Activated CD4-positive, alpha-beta memory T cell treated with anti-CD3 and anti-CD28 coated beads for 36 hours (primary cell): Measurements from ENCODE around the gene ACHE. TPM values are rescaled to one million over a fixed set of nuclear protein-coding genes. Genes with fewer than 3 reads are reported as not detected.
"Not testable (repeated sequence)": the region's sequence is repeated elsewhere in the genome, so short reads cannot be mapped to it uniquely, and the experiment has no call there.

Experiments
- CTCF ChIA-PET: fragments of 350-600 bp; sonication (Branson Sonifier 250); formaldehyde crosslinking; loops from one replicate; lab custom pipeline; 2021; ENCODE audit warnings: antibody characterized with exemption, inconsistent platforms; lab: Charles Lee
- POLR2A ChIA-PET: fragments of 350-600 bp; sonication (Branson Sonifier 250); formaldehyde crosslinking; loops from one replicate; lab custom pipeline; 2021; ENCODE audit warnings: antibody characterized with exemption; lab: Charles Lee
- DNase-seq: peaks from one replicate; pipeline ENCODE4 v3.0.0-alpha.2; 2020
- H3K27ac Mint-ChIP-seq: one replicate; pipeline ENCODE4 v1.8.0; 2021; ENCODE audit warnings: mixed read lengths
- H3K27me3 Mint-ChIP-seq: one replicate; pipeline ENCODE4 v1.8.0; 2021; ENCODE audit warnings: mixed read lengths
- H3K36me3 Mint-ChIP-seq: one replicate; pipeline ENCODE4 v1.8.0; 2021; ENCODE audit warnings: mixed read lengths
- H3K4me1 Mint-ChIP-seq: one replicate; pipeline ENCODE4 v1.8.0; 2021; ENCODE audit warnings: low read depth, mixed read lengths
- H3K4me3 Mint-ChIP-seq: one replicate; pipeline ENCODE4 v1.8.0; 2021; ENCODE audit warnings: mild to moderate bottlenecking, mixed read lengths
- H3K9me3 Mint-ChIP-seq: one replicate; pipeline ENCODE4 v1.8.0; 2021; ENCODE audit warnings: mixed read lengths
- intact Hi-C: fragments of 100-400 bp; cut with micrococcal nuclease; formaldehyde crosslinking; loops from one replicate; pipeline ENCODE4 v1.15.1; 2023
- total RNA-seq, 2 experiments: library from RNA; stranded (reverse); gene quantifications; one replicate each; pipeline ENCODE4 v1.2.3, GENCODE V29; 2021

ACHE gene
- total RNA-seq, 2 experiments from 2014 or later = not detected

DNA sequence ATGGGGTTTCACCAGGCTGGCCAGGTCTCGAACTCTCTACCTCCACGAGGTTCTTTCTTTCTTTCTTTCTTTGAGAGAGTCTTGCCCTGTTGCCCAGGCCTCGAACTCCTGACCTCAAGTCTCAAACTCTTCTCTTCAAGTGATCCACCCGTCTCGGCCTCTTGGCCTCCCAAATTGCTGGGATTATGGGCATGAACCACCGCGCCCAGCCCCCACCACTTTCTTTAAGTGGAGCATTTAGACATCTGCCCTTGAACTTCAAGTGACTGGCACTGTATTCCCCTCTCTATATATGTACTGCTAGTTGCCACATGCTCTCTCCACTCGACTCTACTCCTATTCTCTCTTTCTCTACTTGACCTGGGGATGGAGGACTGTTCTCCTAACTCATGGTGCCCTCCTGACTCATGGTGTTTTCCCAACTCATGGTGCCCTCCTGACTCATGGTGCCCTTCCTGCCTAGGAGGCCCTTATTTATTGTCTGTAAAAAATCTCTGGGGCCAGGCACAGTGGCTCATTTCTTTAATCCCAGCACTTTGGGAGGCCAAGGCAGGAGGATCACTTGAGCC lies 19.3 kb upstream of the ACHE start:
- ChIA-PET CTCF (no interaction called here), POLR2A (no interaction called here)
- H3K4me1 Mint-ChIP-seq = peaks cover 4% of the 10 kb centered on the region
- DNase-seq = peak; percentile 27
- no peaks in the 10 kb centered on the region for H3K36me3 Mint-ChIP-seq
- H3K4me3 Mint-ChIP-seq = no peak overlapping the region
- H3K27me3 Mint-ChIP-seq = peaks cover 3% of the 10 kb centered on the region
- no peaks in the 10 kb centered on the region for H3K9me3 Mint-ChIP-seq
- H3K27ac Mint-ChIP-seq = no peak overlapping the region
- intact Hi-C loops = no loop called here

DNA sequence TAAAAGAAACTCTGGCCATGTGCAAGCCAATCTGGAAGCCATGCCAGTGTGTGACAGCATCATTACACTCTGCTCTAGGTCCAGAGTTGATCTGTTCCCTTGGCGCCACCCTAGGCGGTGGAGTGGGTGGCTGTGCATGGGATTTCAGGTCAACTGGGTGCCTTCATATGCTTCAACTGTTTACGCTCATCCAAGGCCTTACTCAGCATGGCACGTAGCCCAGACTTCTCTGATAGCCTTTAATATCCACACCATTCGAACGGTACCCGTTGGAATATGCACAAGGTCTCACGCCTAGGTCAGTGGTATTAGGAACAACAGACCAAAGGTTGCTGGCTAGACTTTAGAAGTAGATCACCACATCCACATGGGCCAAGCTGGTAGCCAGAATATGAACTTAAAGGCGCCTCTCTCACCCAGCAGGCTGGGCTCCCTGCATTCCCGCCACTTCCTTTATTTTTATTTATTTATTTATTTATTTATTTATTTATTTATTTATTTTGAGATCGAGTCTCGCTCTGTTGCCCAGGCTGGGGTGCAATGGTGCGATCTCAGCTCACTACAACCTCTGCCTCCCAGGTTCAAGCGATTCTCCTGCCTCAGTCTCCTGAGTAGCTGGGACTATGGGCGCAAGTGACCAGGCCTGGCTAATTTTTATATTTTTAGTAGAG lies 18.7 kb upstream of the ACHE start:
- Mint-ChIP-seq H3K27ac (no peak overlapping the region), H3K4me3 (no peak overlapping the region)
- CTCF ChIA-PET = no interaction called here

DNA sequence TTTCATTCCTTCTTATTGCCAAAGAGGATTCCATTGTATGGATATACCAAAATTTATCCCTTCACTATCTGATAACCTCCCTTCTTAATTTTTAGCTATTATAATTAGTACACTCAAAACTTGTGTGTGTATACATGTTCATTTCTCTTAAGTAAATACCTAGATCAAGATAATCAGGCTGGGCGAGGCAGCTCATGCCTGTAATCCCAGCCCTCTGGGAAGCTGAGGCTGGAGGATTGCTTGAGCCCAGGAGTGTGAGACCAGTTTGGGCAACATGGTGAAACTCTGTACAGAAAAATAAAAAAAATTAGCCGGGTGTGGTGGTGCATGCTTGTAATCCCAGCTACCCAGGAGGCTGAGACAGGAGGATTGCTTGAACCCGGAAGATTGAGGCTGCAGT lies 15.8 kb upstream of the ACHE start:
- Mint-ChIP-seq H3K27ac (no peak overlapping the region), H3K36me3 (no peaks in the 10 kb centered on the region), H3K4me1 (peaks cover 4% of the 10 kb centered on the region), H3K9me3 (no peaks in the 10 kb centered on the region), H3K27me3 (peaks cover 1% of the 10 kb centered on the region), H3K4me3 (no peak overlapping the region)
- intact Hi-C loops = no loop called here
- CTCF ChIA-PET = no interaction called here
- POLR2A ChIA-PET = no interaction called here
- no peak for DNase-seq

More for the DNA sequence above, 18.7 kb upstream of the ACHE start:
- intact Hi-C loops = no loop called here
- Mint-ChIP-seq H3K36me3 (no peaks in the 10 kb centered on the region), H3K4me1 (peaks cover 4% of the 10 kb centered on the region), H3K9me3 (no peaks in the 10 kb centered on the region), H3K27me3 (peaks cover 3% of the 10 kb centered on the region)
- no peak for DNase-seq
- POLR2A ChIA-PET = no interaction called here

DNA sequence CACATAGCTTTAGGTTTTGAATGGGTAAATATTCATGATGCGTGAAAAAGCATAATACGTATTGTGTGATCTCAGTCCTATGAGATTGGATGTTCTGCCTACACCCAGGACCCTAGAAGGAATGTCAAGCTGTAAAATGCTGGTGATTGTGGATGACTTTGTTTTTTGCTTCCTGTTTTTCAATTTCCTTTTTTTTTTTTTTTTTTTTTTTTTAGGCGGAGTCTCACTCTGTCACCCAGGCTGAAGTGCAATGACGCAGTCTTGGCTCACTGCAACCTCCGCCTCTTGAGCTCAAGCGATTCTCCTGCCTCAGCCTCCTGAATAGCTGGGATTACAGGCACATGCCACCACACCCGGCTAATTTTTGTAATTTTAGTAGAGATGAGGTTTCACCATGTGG lies 14.8 kb upstream of the ACHE start:
- H3K9me3 Mint-ChIP-seq, H3K4me3 Mint-ChIP-seq: not testable (repeated sequence)

DNA sequence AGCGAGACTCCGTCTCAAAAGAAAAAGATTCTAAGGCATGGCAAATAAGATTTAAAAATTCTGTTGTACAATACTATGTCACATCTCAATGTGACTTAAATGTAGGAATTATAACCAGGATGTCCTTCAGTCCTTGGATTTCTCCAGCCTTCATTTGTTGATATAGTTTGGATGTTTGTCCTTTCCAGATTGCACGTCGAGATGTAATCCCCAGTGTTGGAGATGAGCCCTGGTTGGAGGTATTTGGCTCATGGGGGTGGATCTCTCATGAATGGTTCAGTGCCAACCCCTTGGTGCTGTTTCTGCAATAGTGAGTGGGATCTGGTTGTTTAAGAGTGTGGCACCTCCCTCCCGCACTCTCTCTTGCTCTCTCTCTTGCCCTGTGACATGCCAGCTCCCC lies 12.8 kb upstream of the ACHE start:
- no peak for DNase-seq
- H3K4me1 Mint-ChIP-seq = no peaks in the 10 kb centered on the region
- H3K27me3 Mint-ChIP-seq = peaks cover 2% of the 10 kb centered on the region
- intact Hi-C loops = no loop called here
- H3K36me3 Mint-ChIP-seq = no peaks in the 10 kb centered on the region
- H3K27ac Mint-ChIP-seq = no peak overlapping the region
- POLR2A ChIA-PET = no interaction called here
- H3K4me3 Mint-ChIP-seq = no peak overlapping the region
- H3K9me3 Mint-ChIP-seq = no peaks in the 10 kb centered on the region
- CTCF ChIA-PET = no interaction called here

More for the DNA sequence above, 14.8 kb upstream of the ACHE start:
- H3K4me1 Mint-ChIP-seq, H3K36me3 Mint-ChIP-seq, intact Hi-C loops, H3K27me3 Mint-ChIP-seq, H3K27ac Mint-ChIP-seq, POLR2A ChIA-PET, DNase-seq: not testable (repeated sequence)
- CTCF ChIA-PET = interaction anchor here (0.9 to 1.0 kb wide), 2 partner anchors 16 to 19 kb away, joined by 3 read pairs; no protein-coding TSS in a partner anchor

DNA sequence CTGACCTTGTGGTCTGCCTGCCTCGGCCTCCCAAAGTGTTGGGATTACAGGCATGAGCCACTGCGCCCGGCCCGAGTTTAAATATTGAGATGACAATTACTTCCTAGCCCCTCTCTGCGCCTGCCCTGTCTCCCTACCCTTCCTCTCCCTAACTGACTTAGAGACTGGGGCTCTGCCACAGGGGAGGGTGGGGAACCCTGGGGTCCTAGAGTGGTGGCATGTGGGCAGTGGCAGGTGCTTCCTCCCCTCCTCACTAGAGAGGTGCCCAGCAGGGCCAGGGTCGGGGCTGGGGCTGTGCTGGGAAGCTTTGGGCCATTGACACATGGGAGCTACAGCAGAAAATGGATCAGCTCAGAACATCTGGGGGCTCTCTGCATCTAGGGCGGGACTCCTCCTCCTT lies 7.0 kb upstream of the ACHE start:
- intact Hi-C loops = no loop called here
- no peaks in the 10 kb centered on the region for H3K36me3 Mint-ChIP-seq
- ChIA-PET POLR2A (no interaction called here), CTCF (no interaction called here)
- no peak for DNase-seq
- peaks cover 16% of the 10 kb centered on the region for H3K27me3 Mint-ChIP-seq
- H3K9me3 Mint-ChIP-seq = no peaks in the 10 kb centered on the region
- no peaks in the 10 kb centered on the region for H3K4me1 Mint-ChIP-seq
- H3K4me3 Mint-ChIP-seq = no peak overlapping the region
- no peak overlapping the region for H3K27ac Mint-ChIP-seq

DNA sequence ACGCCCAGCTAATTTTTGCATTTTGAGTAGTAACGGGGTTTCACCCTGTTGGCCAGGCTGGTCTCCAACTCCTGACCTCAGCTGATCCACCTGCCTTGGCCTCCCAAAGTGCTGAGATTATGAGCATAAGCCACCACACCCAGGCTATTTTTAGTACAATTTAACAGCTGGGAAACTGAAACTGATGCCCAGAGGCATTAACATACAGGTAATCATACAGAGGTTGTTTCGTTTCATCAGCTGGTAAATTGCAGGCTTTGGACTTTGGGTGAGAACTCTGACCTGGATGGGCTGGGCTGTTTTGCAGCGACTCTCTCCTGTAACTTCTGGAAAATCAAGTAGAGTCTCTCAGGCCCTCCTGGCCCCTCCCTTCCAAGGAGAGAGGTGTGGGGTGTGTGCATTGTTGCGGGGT lies 6.2 kb upstream of the ACHE start:
- no peak overlapping the region for H3K27ac Mint-ChIP-seq
- no peaks in the 10 kb centered on the region for H3K4me1 Mint-ChIP-seq
- intact Hi-C loops = no loop called here
- no peak overlapping the region for H3K4me3 Mint-ChIP-seq
- no peaks in the 10 kb centered on the region for H3K36me3 Mint-ChIP-seq
- CTCF ChIA-PET = interaction anchor here (2.1 kb wide), 1 partner anchor 176 kb away, joined by 7 read pairs; no protein-coding TSS in a partner anchor
- DNase-seq = no peak
- peaks cover 20% of the 10 kb centered on the region for H3K27me3 Mint-ChIP-seq
- POLR2A ChIA-PET = no interaction called here
- H3K9me3 Mint-ChIP-seq = no peaks in the 10 kb centered on the region

GRCh38 chr7:100900978-100901377 lies 5.3 kb upstream of the ACHE start:
- ChIA-PET POLR2A (no interaction called here), CTCF (interaction anchor here (0.7 to 4.3 kb wide), 4 partner anchors 26 to 177 kb away, joined by 3 to 37 read pairs (median 5); partner anchors contain the start of gene SRRT)
- Mint-ChIP-seq H3K9me3 (no peaks in the 10 kb centered on the region), H3K4me1 (peaks cover 5% of the 10 kb centered on the region), H3K27ac (no peak overlapping the region), H3K27me3 (peaks cover 25% of the 10 kb centered on the region), H3K4me3 (no peak overlapping the region), H3K36me3 (no peaks in the 10 kb centered on the region)
- no peak for DNase-seq
- intact Hi-C loops = no loop called here

DNA sequence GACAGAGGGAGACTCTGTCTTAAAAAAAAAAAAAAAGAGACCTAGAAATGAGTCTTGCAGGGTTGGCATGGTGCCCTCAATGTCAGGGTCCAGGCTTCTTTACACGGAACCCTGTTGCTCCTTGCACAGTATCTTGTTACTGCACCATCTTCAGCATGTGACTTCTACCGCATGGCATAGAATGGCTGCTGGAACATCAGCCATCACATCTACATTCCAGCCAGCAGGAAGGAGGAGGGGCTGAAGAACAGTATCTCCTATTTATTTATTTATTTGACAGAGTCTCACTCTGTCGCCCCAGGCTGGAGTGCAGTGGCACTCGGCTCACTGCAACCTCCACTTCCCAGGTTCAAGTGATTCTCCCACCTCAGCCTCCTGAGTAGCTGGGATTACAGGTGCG lies 3.7 kb upstream of the ACHE start:
- Mint-ChIP-seq H3K4me3 (no peak overlapping the region), H3K4me1 (peaks cover 7% of the 10 kb centered on the region), H3K36me3 (no peaks in the 10 kb centered on the region), H3K27me3 (peaks cover 27% of the 10 kb centered on the region), H3K9me3 (no peaks in the 10 kb centered on the region), H3K27ac (no peak overlapping the region)
- ChIA-PET POLR2A (no interaction called here), CTCF (interaction anchor here (1.9 to 4.3 kb wide), 3 partner anchors 159 to 383 kb away, joined by 7 to 37 read pairs (median 7); no protein-coding TSS in a partner anchor)
- no peak for DNase-seq
- intact Hi-C loops = loop anchor here (5.0 kb wide), 2 partner anchors 68 to 178 kb away; partner anchors contain the start of gene MUC12

GRCh38 chr7:100897772-100898454 lies 2.2 kb upstream of the ACHE start:
- ChIA-PET CTCF (interaction anchor here (0.8 to 4.3 kb wide), 7 partner anchors 8 to 385 kb away, joined by 3 to 37 read pairs (median 7); partner anchors contain the start of genes SRRT and UFSP1), POLR2A (no interaction called here)
- no peak overlapping the region for H3K27ac Mint-ChIP-seq
- peaks cover 30% of the 10 kb centered on the region for H3K27me3 Mint-ChIP-seq
- peaks cover 7% of the 10 kb centered on the region for H3K4me1 Mint-ChIP-seq
- intact Hi-C loops = loop anchor here (5.0 kb wide), 2 partner anchors 69 to 179 kb away; partner anchors contain the start of gene MUC12
- H3K9me3 Mint-ChIP-seq = no peaks in the 10 kb centered on the region
- no peaks in the 10 kb centered on the region for H3K36me3 Mint-ChIP-seq
- H3K4me3 Mint-ChIP-seq = no peak overlapping the region
- no peak for DNase-seq

- ChIA-PET CTCF (interaction anchor here (0.7 to 4.3 kb wide), 4 partner anchors 22 to 379 kb away, joined by 3 to 37 read pairs (median 5); partner anchors contain the start of gene SRRT), POLR2A (no interaction called here)
- no peaks in the 10 kb centered on the region for H3K9me3 Mint-ChIP-seq
- H3K27me3 Mint-ChIP-seq = peaks cover 39% of the 10 kb centered on the region
- H3K4me1 Mint-ChIP-seq = peaks cover 7% of the 10 kb centered on the region
- intact Hi-C loops = loop anchor here (5.0 kb wide), 2 partner anchors 70 to 180 kb away; partner anchors contain the start of gene MUC12
- no peak overlapping the region for H3K27ac Mint-ChIP-seq
- peak overlapping the region; percentile 26 for H3K4me3 Mint-ChIP-seq
- DNase-seq = peak; percentile 62
- H3K36me3 Mint-ChIP-seq = no peaks in the 10 kb centered on the region
Observed at GRCh38 chr7:100896732-100897608, 1.3 kb upstream of the ACHE start.
